NCI-H128 (cell line): ENCODE data around the gene KRTAP5-10.
A peak's percentile ranks its signal among the peaks of the same experiment; 100 is the strongest.
"Not testable (repeated sequence)": the region's sequence is repeated elsewhere in the genome, so short reads cannot be mapped to it uniquely, and the experiment has no call there.

ENCODE experiments used
- DNase-seq: peaks from one replicate; lab custom pipeline; 2025; ENCODE audit not compliant: unreplicated experiment; lab: John Stamatoyannopoulos, UW

The KRTAP5-10 gene

DNA sequence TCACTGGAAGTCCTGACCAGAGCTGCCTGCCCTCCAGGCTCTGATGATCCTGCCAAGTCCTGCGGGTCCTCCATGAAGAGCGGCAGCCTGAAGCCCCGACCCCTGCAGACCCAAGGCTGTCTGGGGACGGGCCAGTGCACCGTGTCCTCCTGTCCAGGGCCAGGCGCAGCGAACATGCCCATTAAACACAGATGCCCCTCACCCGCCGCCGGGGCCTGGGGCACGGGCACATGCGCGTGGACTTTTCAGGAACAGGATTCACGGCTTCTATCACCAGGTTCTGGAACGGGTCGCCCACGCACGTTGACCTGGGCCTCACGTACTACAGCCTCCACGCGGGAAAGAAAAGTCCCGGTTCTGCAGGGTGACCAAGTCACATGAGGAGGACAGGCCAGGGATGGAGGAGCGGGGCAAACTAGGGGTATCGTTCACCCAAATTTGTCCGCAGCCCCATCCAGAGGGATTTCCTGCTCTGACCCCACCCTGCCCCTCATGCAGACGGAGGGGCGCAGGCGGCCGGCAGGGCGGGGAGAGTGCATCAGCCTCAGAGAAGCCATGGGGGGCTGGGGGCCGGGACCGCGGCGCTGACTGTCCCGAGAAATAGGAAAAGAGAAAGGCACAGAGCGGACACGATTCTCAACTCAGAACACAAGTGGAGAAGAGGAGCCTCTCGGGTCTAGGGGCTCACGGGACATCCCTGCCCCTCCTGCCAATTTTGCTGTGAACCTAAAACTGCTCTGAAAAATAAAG is 5.9 kb downstream of the KRTAP5-10 start:
- DNase-seq = not testable (repeated sequence)

DNA sequence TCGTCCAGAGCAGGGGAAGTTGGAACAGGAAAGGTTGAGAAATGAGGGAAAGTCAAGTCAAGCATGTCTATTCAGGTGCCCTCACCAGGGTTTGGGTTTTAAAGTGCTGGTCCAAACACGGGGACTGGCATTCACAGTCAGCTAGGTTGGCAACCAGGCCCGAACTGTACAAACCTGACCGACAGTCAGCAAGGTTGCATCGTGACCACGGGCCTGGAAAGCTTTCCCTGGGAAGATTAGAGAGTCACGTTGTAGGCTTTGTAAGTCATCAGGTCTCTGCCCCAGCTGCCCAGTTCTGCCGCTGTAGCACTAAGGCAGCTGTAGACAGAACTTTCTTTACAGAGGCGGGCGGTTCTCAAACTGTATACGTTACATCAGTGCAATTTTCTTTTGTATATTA is 7.4 kb downstream of the KRTAP5-10 start:
- DNase-seq = no peak

DNA sequence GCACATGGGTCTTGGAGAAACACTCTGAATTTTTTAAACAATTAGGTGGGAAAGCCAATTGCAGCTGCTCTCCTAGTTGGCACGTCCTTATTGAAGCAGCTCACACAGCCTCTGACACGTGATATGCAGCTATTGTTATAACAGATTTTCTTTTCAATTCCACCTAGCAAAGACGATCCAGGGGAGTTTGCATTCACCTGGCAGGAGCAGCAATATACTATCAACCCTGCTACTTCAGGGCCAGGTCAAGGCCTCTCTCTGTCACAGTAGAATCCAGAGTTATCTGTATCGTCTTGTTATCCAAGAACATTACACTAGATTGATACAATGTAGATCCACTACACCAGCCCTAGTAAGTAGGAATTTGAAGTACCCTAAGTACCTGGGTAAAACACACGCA is 9.1 kb downstream of the KRTAP5-10 start:
- DNase-seq = no peak

DNA sequence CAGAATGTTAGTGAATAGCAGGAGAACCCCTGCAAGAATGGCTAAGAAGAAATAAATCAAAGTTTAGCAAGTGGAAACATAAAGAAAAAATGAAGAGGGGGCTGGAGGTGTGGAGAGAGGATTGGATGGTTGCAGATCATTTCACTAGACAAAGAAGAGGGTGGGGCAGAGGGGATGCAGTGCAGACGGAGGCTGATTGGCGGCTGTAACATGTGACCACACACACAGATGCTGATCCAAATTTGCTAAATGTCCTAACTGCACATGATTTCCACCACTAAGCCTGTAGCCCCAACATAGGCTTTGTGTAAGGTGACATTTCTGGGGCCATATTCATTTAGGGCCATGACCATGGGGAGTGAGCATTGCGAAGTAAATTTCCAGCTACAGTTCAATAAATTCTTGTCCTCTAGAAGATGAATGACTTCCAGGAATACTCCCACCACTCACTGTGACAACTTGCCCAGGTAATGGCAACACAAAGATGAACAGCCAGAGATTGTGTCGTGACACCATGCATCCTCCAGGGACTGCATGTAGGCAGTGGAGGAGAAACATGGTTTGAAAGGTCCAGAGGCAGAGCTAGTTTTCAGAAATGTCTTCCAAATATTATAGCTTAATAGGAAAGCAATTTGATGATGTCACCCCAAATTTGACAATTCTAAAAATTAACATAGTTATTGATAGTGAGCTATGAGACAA is 10.5 kb downstream of the KRTAP5-10 start:
- DNase-seq = no peak

DNA sequence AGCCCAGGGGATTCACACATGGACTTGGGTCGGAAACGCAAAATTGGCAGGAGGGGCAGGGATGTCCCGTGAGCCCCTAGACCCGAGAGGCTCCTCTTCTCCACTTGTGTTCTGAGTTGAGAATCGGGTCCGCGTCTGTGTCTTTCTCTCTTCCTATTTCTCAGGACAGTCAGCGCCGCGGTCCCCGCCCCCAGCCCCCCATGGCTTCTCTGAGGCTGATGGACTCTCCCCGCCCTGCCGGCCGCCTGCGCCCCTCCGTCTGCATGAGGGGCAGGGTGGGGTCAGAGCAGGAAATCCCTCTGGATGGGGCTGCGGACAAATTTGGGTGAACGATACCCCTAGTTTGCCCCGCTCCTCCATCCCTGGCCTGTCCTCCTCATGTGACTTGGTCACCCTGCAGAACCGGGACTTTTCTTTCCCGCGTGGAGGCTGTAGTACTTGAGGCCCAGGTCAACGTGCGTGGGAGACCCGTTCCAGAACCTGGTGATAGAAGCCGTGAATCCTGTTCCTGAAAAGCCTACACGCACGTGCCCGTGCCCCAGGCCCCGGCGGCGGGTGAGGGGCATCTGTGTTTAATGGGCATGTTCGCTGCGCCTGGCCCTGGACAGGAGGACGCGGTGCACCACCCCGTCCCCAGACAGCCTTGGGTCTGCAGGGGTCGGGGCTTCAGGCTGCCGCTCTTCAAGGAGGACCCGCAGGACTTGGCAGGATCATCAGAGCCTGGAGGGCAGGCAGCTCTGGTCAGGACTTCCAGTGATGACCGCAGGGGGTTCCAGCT is 11.5 kb downstream of the KRTAP5-10 start:
- not testable (repeated sequence) for DNase-seq

DNA sequence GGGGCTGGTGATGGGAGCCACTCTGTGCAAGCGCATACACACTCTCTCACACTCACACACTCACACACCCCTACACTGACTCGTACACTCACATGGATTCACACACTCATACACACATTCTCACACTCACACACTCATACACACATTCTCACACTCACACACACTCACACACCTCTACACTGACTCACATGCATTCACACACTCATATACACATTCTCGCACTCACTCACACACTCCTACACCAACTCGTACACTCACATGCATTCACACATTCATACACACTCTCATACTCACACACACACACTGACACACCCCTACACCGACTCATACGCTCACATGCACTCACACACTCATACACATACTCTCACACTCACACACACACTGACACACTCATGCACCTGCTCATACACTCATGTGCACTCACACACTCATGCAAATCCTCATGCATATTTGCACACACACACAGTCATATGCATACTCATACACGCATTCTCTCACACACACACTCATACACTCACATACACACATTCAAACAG is 12.2 kb downstream of the KRTAP5-10 start:
- no peak for DNase-seq

DNA sequence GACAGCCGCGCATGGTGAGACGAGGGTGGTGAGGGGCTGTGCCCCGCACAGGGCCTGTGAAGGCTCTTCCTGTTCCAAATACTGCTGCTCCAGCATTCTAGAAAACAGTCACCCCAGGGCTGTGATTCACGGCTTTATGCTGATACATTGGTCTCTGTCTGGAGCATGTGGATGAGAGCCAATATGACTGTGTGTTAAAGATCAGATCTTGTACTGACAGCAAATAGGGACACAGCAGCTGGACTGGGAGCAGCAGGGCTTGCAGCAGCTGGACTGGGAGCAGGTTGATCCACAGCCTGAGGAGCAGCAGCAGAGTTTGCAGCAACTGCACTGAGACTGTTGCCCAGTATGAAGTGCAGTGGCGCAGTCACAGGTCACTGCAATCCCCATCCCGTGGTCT is 14.2 kb downstream of the KRTAP5-10 start:
- not testable (repeated sequence) for DNase-seq

DNA sequence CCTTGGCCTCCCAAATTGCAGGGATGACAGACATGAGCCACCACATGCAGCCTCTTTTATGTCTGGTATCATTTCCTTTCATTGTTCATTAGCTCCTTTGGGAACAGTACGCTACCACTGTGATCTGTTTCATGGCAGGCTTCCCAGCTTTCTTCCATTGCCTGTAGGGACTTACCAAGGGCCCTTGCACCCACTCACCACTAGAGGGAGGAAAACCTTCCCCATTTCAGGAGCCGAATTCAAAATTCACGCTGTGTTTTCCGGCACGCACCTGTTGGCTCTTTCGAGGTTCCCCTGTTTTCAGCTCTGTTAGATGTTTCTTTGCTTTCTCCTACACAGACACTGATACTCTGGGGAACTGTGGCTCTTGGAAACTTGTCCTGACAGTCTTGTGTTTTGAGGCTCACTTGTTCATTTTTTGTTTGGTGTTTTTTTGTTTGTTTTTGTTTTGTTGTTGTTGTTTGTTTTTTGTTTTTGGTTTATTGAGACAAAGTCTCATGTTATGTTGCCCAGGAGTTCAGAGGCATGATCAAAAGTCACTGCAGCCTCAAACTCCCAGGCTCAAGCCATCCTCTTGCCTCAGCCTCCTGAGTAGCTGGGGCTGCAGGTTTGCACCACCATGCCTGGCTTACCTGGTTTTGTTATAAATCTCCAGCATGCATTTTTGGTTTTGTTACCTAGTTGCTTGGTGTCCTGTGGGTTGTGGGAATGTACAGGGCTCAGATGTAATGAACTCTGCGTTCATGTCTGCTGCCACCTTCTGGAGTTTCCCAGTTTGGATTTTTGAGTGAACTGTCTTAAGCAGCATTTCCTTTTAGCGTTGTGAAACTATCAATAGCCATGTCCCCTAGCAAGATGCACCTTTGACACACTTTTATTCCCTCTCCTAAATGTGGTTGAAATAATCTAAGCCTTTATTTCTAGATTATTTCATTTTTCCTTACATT is 15.0 kb downstream of the KRTAP5-10 start:
- peak; percentile 55 for DNase-seq

DNA sequence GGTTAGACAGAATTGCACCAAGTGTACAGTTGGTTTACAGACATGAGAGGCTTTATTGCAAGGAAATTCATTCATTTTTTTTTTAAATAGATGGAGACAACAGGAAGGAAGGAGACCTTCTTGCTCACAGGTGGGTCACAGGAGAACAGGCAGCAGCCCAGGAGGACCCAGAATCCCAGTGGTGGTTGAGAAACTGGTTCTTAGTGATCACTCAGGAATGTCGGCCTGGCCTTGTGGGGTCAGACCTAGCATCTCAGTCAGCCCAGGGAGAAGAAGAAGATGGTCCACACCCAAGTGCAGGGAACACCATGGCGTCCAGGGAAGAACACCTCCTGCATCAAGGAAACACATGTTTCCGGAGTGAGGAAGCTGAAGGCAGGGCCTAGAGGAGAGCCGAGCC is 16.5 kb downstream of the KRTAP5-10 start:
- DNase-seq = no peak

DNA sequence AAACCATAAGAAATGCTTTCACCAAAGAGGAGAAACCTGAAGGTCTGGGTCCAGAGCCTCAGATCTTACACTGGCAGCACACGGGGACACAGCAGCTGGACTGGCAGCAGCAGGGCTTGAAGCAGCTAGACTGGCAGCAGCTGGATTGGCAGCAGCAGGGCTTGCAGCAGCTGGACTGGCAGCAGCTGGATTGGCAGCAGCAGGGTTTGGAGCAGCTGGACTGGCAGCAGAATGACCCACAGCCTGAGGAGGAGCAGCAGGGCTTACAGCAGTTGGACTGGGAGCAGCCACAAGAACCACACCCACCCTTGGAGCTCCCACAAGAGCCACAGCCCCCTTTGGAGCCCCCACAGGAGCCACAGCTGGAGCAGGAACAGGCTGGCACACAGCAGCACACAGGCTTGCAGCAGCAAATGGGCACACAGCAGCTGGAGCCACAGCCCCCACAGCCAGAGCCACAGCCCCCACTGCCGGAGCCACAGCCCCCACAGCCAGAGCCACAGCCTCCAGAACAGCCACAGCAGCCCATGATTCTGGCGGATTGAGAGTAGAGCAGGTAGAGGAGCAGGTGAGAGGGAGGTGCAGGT is 17.0 kb downstream of the KRTAP5-10 start, which contains the start of gene KRTAP5-11:
TSS of gene KRTAP5-11 (minus strand) at position 567 of the 587 bp plus-strand sequence. CDS start at position 529, 38 bp downstream.
- no peak for DNase-seq

DNA sequence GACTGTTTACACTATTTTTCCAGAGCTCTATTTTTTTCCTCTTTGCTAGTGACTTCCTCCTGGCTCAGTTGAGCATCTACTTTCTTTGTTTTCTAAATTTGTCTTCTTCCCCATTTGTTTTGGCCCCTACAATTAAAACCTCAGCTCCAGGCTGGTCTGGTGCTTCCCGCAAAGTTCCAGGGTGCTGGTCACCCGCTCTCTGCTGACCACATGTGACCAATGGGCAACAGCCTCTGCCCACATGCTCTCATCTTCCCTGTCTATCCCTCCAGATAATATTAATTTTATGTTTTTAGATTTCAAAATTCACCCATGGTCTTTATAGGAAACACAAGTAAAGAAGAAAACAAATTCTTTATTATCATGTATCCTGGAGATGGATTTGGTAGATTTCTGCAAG is 17.6 kb downstream of the KRTAP5-10 start:
- DNase-seq = not testable (repeated sequence)

DNA sequence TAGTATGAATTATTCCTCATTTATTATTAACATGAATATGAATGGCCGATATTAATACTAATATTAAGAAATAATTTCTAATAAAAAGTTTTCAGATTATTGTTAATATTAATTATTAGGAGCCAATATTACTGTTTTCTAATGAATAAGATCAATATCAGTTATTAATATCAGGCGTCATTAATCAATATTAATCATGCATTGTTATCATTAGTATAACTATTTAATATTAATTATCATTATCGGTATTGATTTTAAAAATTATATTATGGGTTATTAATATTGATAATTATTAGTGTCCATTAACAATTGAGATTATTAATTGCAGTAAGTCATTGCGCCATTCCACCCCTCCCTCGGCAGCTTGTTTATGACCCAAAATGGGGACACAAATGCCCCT is 20.3 kb downstream of the KRTAP5-10 start:
- DNase-seq = not testable (repeated sequence)

DNA sequence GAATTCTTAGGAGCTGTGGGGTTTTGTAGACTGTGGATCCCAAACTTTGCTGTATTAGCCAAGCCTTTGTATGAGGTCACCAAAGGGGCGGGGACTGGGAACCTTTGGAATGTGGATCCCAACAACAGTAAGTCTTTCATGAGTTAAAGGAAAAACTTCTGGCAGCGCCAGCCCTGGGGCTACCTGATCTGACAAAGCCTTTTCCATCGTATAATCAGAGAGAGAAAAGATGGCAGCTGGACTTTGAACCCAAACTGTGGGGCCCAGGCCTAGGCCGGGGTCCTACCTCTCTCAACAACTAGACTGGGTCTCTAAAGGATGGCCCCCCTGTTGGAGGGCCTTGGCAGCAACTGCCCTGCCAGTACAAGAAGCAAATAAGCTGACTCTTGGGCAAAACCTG is 23.0 kb downstream of the KRTAP5-10 start:
- DNase-seq = not testable (repeated sequence)

DNA sequence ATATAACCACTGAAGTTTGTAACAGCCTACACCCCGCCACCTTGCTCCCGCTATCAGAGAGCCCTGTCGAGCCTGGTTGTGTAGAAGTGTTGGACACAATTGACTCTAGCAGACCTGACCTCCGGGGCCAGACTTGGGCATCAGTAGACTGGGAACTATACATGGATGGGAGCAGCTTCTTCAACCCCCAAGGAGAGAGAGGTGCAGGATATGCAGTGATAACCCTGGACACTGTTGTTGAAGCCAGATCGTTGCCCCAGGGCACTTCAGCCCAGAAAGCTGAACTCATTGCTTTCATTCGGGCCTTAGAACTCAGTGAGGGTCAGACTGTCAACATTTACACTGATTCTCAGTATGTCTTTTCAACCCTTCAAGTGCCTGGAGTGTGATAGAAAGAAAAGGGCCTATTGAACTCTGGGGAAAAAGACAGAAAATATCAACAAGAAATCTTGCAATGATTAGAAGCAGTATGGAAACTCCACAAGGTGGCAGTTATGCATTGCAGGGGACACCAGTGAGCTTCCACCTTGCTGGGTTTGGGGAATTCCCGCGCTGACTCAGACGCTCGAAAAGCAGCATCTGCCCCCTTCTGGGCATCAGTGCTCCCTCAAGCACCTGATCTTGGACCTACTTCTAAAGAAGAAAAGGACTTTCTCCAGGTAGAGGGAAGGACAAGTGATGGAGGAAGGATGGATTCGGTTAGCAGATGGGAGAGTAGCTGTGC is 23.6 kb downstream of the KRTAP5-10 start:
- DNase-seq = not testable (repeated sequence)

DNA sequence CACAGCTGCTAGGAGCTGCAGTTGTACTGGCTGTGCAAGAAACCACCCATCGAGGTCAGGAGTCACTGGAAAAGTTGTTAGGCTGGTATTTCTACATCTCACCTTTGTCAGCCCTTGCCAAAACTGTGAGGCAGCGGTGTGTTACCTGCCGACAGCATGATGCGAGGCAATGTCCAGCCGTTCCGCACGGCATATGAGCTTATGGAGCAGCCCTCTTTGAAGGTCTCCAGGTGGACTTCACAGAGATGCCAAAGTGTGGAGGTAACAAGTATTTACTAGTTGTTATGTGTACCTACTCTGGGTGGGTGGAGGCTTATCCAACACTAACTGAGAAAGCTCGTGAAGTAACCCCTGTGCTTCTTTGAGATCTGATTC is 24.2 kb downstream of the KRTAP5-10 start:
- DNase-seq = not testable (repeated sequence)

DNA sequence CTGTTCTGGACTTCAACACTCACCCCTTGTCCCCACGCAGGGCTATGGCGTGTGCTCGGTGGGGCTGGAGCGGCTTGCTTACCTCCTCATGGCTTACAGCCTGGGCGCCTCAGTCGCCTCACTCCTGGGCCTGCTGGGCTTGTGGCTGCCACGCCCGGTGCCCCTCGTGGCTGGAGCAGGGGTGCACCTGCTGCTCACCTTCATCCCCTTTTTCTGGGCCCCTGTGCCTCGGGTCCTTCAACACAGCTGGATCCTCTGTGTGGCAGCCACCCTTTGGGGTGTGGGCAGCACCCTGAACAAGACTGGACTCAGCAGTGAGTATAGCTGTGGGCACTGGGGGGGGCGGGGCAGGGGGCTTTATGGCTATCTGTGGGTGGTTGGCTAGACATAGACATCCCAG is 37.9 kb downstream of the KRTAP5-10 start:
- DNase-seq = not testable (repeated sequence)

DNA sequence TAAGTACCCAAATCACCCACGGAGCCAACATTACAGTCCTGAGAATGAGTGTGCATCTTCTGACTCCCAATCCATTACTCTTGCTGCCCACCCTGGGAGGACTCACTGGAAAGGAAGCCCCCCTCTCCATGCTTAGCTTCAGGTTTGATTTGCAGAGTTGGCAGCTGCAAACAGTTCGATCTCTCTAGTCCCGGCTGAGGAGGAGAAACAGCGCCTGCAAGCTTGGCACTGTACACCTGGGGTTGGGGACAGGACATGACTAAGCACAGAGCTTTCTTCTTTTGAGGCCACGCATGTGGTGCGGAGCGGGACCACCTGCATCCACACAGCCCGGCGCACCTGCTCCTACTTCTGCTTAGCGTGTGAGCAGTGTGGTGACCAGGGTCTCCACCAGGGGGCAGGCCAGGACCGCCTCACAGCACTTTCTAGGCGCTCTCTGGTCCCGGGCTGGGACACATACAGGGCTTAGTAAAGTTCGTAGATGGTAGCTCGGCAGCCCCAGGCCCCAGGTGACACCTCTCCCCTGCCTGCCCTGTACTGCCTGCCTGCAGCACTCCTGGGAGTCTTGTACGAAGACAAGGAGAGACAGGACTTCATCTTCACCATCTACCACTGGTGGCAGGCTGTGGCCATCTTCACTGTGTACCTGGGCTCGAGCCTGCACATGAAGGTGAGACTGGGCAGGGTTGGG is 39.6 kb downstream of the KRTAP5-10 start:
- not testable (repeated sequence) for DNase-seq

DNA sequence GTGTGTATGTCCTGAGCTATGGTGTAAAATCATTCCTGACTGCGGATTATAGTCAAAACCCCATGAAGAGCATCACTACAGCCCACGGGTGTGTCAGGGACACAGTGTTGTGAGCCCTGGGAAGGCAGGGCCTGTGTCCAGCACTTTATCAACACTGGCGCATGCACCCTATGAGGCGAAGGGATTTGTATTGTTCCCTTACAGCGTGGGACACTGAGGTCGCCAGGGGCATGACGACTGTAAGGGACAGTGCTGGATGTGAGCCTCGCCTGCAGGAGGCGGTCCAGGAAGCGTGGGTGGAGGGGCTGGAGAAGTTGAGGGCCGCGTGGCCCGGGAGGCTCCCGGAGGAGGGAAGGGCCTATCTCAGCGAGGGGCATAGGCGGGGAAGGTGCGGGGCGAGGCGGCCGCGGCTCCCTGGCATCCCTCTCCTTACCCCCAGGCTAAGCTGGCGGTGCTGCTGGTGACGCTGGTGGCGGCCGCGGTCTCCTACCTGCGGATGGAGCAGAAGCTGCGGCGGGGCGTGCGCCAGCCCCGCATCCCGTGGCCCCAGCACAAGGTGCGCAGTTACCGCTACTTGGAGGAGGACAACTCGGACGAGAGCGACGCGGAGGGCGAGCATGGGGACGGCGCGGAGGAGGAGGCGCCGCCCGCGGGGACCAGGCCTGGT is 41.6 kb downstream of the KRTAP5-10 start:
- not testable (repeated sequence) for DNase-seq
